ENCODE data around the gene GPR39.

GRCh38 chr2:132392879-132393278 is 23.7 kb upstream of the GPR39 start:
- TF ChIP-seq CTCF (IDR thresholded peaks at IDR 0.05; ENCODE audit: poor library complexity, severe bottlenecking) (no peak), EP300 (conservative IDR thresholded peaks at IDR 0.05; ENCODE audit: poor library complexity, severe bottlenecking) (no peak), POLR2AphosphoS5 (IDR thresholded peaks at IDR 0.05) (no peak), MXI1 (conservative IDR thresholded peaks at IDR 0.05; ENCODE audit: poor library complexity, severe bottlenecking) (no peak), EZH2 (IDR thresholded peaks at IDR 0.05; ENCODE audit: borderline replicate concordance, insufficient read depth, low read length, poor library complexity, severe bottlenecking) (no peak), REST (IDR thresholded peaks at IDR 0.05; ENCODE audit: borderline replicate concordance) (no peak)
